Activated CD8-positive, alpha-beta memory T cell treated with anti-CD3 and anti-CD28 coated beads, Interleukin-2, amount 50 U/mL, for 24 hours (primary cell): Measurements from ENCODE around the gene IL25.
A peak's percentile ranks its signal among the peaks of the same experiment; 100 is the strongest.
"Not testable (repeated sequence)": the region's sequence is repeated elsewhere in the genome, so short reads cannot be mapped to it uniquely, and the experiment has no call there.

Experiments used
- DNase-seq: peaks from one replicate; pipeline ENCODE4 v3.0.0-alpha.2; 2020; ENCODE audit errors: extremely low read depth

IL25 gene

GRCh38 chr14:23375527-23376251, 3.1 kb downstream of the IL25 start:
- no peak for DNase-seq

GRCh38 chr14:23376482-23377197, 4.0 kb downstream of the IL25 start, which contains the start of gene CMTM5:
Gene CMTM5, plus strand, starts transcription at chr14:23377046. Its CDS starts 206 bp downstream, at chr14:23377252.
- no peak for DNase-seq

GRCh38 chr14:23377198-23377550, 4.6 kb downstream of the IL25 start:
- DNase-seq = no peak

GRCh38 chr14:23377573-23378563, 5.3 kb downstream of the IL25 start:
- DNase-seq = no peak

- DNase-seq = no peak
These were observed 6.1 kb downstream of the IL25 start for GRCh38 chr14:23378612-23379220.

- DNase-seq = peak; percentile 13
These were observed 7.0 kb downstream of the IL25 start for GRCh38 chr14:23379366-23380196.

GRCh38 chr14:23380197-23380914, 7.7 kb downstream of the IL25 start:
- DNase-seq = no peak

GRCh38 chr14:23380976-23381375, 8.4 kb downstream of the IL25 start:
- DNase-seq = no peak

GRCh38 chr14:23381871-23382270, 9.3 kb downstream of the IL25 start:
- DNase-seq = no peak

GRCh38 chr14:23382276-23382675, 9.7 kb downstream of the IL25 start:
- DNase-seq = no peak

- DNase-seq = no peak
These were observed 10.3 kb downstream of the IL25 start for GRCh38 chr14:23382731-23383440.

- no peak for DNase-seq
These were observed 11.9 kb downstream of the IL25 start for GRCh38 chr14:23384364-23385080.

- DNase-seq = no peak
These were observed 12.6 kb downstream of the IL25 start for GRCh38 chr14:23385244-23385641.

GRCh38 chr14:23385642-23386265, 13.1 kb downstream of the IL25 start:
- no peak for DNase-seq

GRCh38 chr14:23386266-23386657, 13.7 kb downstream of the IL25 start:
- not testable (repeated sequence) for DNase-seq

- no peak for DNase-seq
These were observed 14.4 kb downstream of the IL25 start for GRCh38 chr14:23386999-23387398.

- DNase-seq = no peak
These were observed 15.6 kb downstream of the IL25 start for GRCh38 chr14:23387916-23388882.
